AG04450 (cell line): ENCODE measurements around the gene CAPN13. TPM values are rescaled to one million over a fixed set of nuclear protein-coding genes. Genes with fewer than 3 reads are reported as not detected.

Source experiments
- CTCF ChIA-PET: fragments of 300-600, 350-600 bp; formaldehyde crosslinking; extraction: SDS; loops from one replicate; lab custom pipeline; 2022; ENCODE audit warnings: antibody characterized with exemption, inconsistent platforms; lab: Charles Lee
- POLR2A ChIA-PET: fragments of 350-600 bp; formaldehyde crosslinking; extraction: SDS; loops from one replicate; lab custom pipeline; 2021; ENCODE audit warnings: antibody characterized with exemption, inconsistent platforms; lab: Yijun Ruan, JAX
- DNase-seq: peaks from one replicate; pipeline ENCODE4 v3.0.0-alpha.2; 2011; ENCODE audit warnings: low read depth, low spot score
- H3K27ac ChIP-seq: one replicate; pipeline ENCODE4 v1.5.1; 2012; ENCODE audit warnings: low read depth, low read length, control low read depth
- H3K27me3 ChIP-seq: one replicate; pipeline ENCODE4 v1.6.0; 2012; ENCODE audit warnings: low read length; ENCODE audit not compliant: control insufficient read depth, insufficient read depth
- H3K4me3 ChIP-seq: 2 replicates; pipeline ENCODE4 v1.5.1; 2011; ENCODE audit warnings: mild to moderate bottlenecking, low read depth, low read length, control low read depth
- H3K9me3 ChIP-seq: 2 replicates; pipeline ENCODE4 v1.5.1; 2012; ENCODE audit warnings: low read length; ENCODE audit not compliant: control insufficient read depth, insufficient read depth
- CTCF ChIP-seq: IDR thresholded peaks from 2 replicates; pipeline ENCODE4 v1.5.1; 2011; ENCODE audit warnings: low read depth, low read length, control low read depth, inconsistent platforms
- polyA minus RNA-seq: library from RNA; depleted of rRNA, polyadenylated mRNA; stranded (reverse); fragments of >200 nt; gene quantifications from 2 replicates; pipeline ENCODE4 v1.2.3, GENCODE V29; 2011; rRNA and poly(A)+ RNA removed
- polyA plus RNA-seq: library from polyadenylated mRNA; depleted of rRNA; stranded (reverse); fragments of >200 nt; gene quantifications from 2 replicates; pipeline ENCODE4 v1.2.3, GENCODE V29; 2011; rRNA removed

The CAPN13 gene
- polyA plus RNA-seq (not detected in 2 replicates), polyA minus RNA-seq (not detected in 2 replicates)

GRCh38 chr2:30807249-30807648 is at the start of gene CAPN13:
Gene CAPN13 (minus strand): TSS chr2:30807446. CDS start chr2:30787325, 20,121 bp downstream.
- ChIA-PET POLR2A (no interaction called here), CTCF (interaction anchor here (0.6 kb wide), 1 partner anchor 595 kb away, joined by 12 read pairs; no protein-coding TSS in a partner anchor)
- no peak for DNase-seq
- no peak for TF ChIP-seq CTCF
- peaks cover 3% of the 10 kb centered on the region for H3K27me3 ChIP-seq
- H3K4me3 ChIP-seq, result no peak within 1 kb of the TSS
- no peak within 1 kb of the TSS for H3K27ac ChIP-seq
- H3K9me3 ChIP-seq, result no peaks in the 10 kb centered on the region

GRCh38 chr2:30847841-30848240 is 40.6 kb upstream of the CAPN13 start:
- no peaks in the 10 kb centered on the region for H3K9me3 ChIP-seq
- DNase-seq, result no peak
- POLR2A ChIA-PET, result no interaction called here
- H3K27me3 ChIP-seq, result no peaks in the 10 kb centered on the region
- no peak overlapping the region for H3K4me3 ChIP-seq
- TF ChIP-seq CTCF, result no peak
- no peak overlapping the region for H3K27ac ChIP-seq
- CTCF ChIA-PET, result no interaction called here

- TF ChIP-seq CTCF, result no peak
- POLR2A ChIA-PET, result no interaction called here
- DNase-seq, result no peak
- Histone ChIP-seq H3K4me3 (no peak overlapping the region), H3K27ac (no peak overlapping the region), H3K27me3 (no peaks in the 10 kb centered on the region), H3K9me3 (no peaks in the 10 kb centered on the region)
- CTCF ChIA-PET, result no interaction called here
Measured at GRCh38 chr2:30847329-30847728, 40.1 kb upstream of the CAPN13 start.

GRCh38 chr2:30828586-30828985 is 21.3 kb upstream of the CAPN13 start:
- POLR2A ChIA-PET, result no interaction called here
- H3K9me3 ChIP-seq, result no peaks in the 10 kb centered on the region
- no peak overlapping the region for H3K4me3 ChIP-seq
- peaks cover 2% of the 10 kb centered on the region for H3K27me3 ChIP-seq
- CTCF ChIA-PET, result no interaction called here
- no peak for DNase-seq
- TF ChIP-seq CTCF, result no peak
- no peak overlapping the region for H3K27ac ChIP-seq

- H3K9me3 ChIP-seq, result no peaks in the 10 kb centered on the region
- CTCF ChIA-PET, result no interaction called here
- no peak for TF ChIP-seq CTCF
- H3K27me3 ChIP-seq, result peaks cover 2% of the 10 kb centered on the region
- no peak overlapping the region for H3K4me3 ChIP-seq
- H3K27ac ChIP-seq, result no peak overlapping the region
- no peak for DNase-seq
- POLR2A ChIA-PET, result no interaction called here
Measured at GRCh38 chr2:30826916-30827315, 19.7 kb upstream of the CAPN13 start.
